ENCODE data around the gene STN1.

- TF ChIP-seq CTCF (IDR thresholded peaks at IDR 0.05) (no peak), POLR2A (IDR thresholded peaks at IDR 0.05) (no peak)
These were observed 42.1 kb upstream of the STN1 start for GRCh38 chr10:103960103-103960502.

Data from Peyer's patch (tissue), 4 donors.